Mesenchymal stem cell (in vitro differentiated cells and primary cell): Measurements from ENCODE around the gene VWA5B1.

Experiments
- DNase-seq: peaks from one replicate; pipeline ENCODE4 v3.0.0-alpha.2; 2013
- H2AFZ ChIP-seq: one replicate; pipeline ENCODE4 v1.6.1; 2013; ENCODE audit warnings: low read depth, mild to moderate bottlenecking, control low read depth, inconsistent platforms, low read length, moderate library complexity
- H2AK5ac ChIP-seq: 2 replicates; pipeline ENCODE4 v1.6.1; 2013; ENCODE audit warnings: low read length, moderate library complexity, mild to moderate bottlenecking, inconsistent platforms; ENCODE audit not compliant: severe bottlenecking
- H2BK120ac ChIP-seq: one replicate; pipeline ENCODE4 v1.6.1; 2013; ENCODE audit warnings: low read depth, mild to moderate bottlenecking, inconsistent platforms, low read length, moderate library complexity
- H2BK12ac ChIP-seq, 2 experiments: one replicate each; pipeline ENCODE4 v1.6.1; 2013; ENCODE audit warnings: inconsistent platforms in 2 of 2, low read length in 2 of 2, mild to moderate bottlenecking in 2 of 2, moderate library complexity in 2 of 2, control low read depth in 1 of 2
- H2BK15ac ChIP-seq: one replicate; pipeline ENCODE4 v1.6.1; 2013; ENCODE audit warnings: mild to moderate bottlenecking, low read depth, inconsistent platforms; ENCODE audit not compliant: poor library complexity, severe bottlenecking
- H2BK5ac ChIP-seq: 2 replicates; pipeline ENCODE4 v1.6.1; 2013; ENCODE audit warnings: low read depth, mild to moderate bottlenecking, low read length, control low read depth, inconsistent platforms; ENCODE audit not compliant: poor library complexity, severe bottlenecking
- H3K14ac ChIP-seq, 2 experiments: one replicate each; pipeline ENCODE4 v1.6.1; 2013; ENCODE audit warnings: inconsistent platforms in 2 of 2, low read length in 2 of 2, control low read depth in 1 of 2, mild to moderate bottlenecking in 1 of 2, moderate library complexity in 1 of 2
- H3K18ac ChIP-seq, 2 experiments: one replicate each; pipeline ENCODE4 v1.6.1; 2013; ENCODE audit warnings: inconsistent platforms in 2 of 2, low read length in 2 of 2, control low read depth in 1 of 2, low read depth in 1 of 2, mild to moderate bottlenecking in 1 of 2
- H3K23ac ChIP-seq, 2 experiments: one replicate each; pipeline ENCODE4 v1.6.1; 2013; ENCODE audit warnings: inconsistent platforms in 2 of 2, low read length in 2 of 2, mild to moderate bottlenecking in 2 of 2, moderate library complexity in 2 of 2, control low read depth in 1 of 2
- H3K27ac ChIP-seq: 2 replicates; pipeline ENCODE4 v1.5.1; 2013; ENCODE audit warnings: mild to moderate bottlenecking, moderate library complexity, low read length, control low read depth, inconsistent platforms; ENCODE audit not compliant: poor library complexity, severe bottlenecking
- H3K27me3 ChIP-seq, 2 experiments: 2 replicates each; pipeline versions ENCODE4 v1.6.1 to v1.7.0; 2013; ENCODE audit warnings: low read length in 2 of 2, mild to moderate bottlenecking in 2 of 2, moderate library complexity in 2 of 2, control low read depth in 1 of 2, inconsistent platforms in 1 of 2; ENCODE audit not compliant: control insufficient read depth in 1 of 2, insufficient read depth in 1 of 2
- H3K36me3 ChIP-seq, 2 experiments: 2 replicates each; pipeline versions ENCODE4 v1.6.1 to v1.7.0; 2013; ENCODE audit warnings: low read length in 2 of 2, control low read depth in 1 of 2, inconsistent platforms in 1 of 2, low read depth in 1 of 2, mild to moderate bottlenecking in 1 of 2; ENCODE audit not compliant: insufficient read depth in 2 of 2, control insufficient read depth in 1 of 2
- H3K4ac ChIP-seq, 2 experiments: one replicate each; pipeline ENCODE4 v1.6.1; 2013; ENCODE audit warnings: inconsistent platforms in 2 of 2, low read length in 2 of 2, mild to moderate bottlenecking in 2 of 2, moderate library complexity in 2 of 2, control low read depth in 1 of 2, low read depth in 1 of 2
- H3K4me1 ChIP-seq: 2 replicates; pipeline ENCODE4 v1.6.1; 2013; ENCODE audit warnings: low read depth, low read length, control low read depth; ENCODE audit not compliant: control insufficient read depth, insufficient read depth
- H3K4me2 ChIP-seq: 2 replicates; pipeline ENCODE4 v1.6.1; 2013; ENCODE audit warnings: low read length, mild to moderate bottlenecking, inconsistent platforms; ENCODE audit not compliant: poor library complexity, severe bottlenecking
- H3K4me3 ChIP-seq, 2 experiments: 2 replicates each; pipeline versions ENCODE4 v1.5.1 to v1.7.0; 2013; ENCODE audit warnings: low read length in 2 of 2, mild to moderate bottlenecking in 2 of 2, control low read depth in 1 of 2, low read depth in 1 of 2; ENCODE audit not compliant: insufficient read depth in 1 of 2
- H3K79me1 ChIP-seq: replicated peaks from 2 replicates; pipeline ENCODE4 v1.6.1; 2013; ENCODE audit warnings: mild to moderate bottlenecking, control low read depth, low read length, inconsistent platforms; ENCODE audit not compliant: poor library complexity, severe bottlenecking
- H3K9ac ChIP-seq: 2 replicates; pipeline ENCODE4 v1.7.0; 2013; ENCODE audit warnings: mild to moderate bottlenecking, low read length, moderate library complexity
- H3K9me3 ChIP-seq: 2 replicates; pipeline ENCODE4 v1.7.0; 2013; ENCODE audit warnings: mild to moderate bottlenecking, low read length; ENCODE audit not compliant: control insufficient read depth
- H4K8ac ChIP-seq: one replicate; pipeline ENCODE4 v1.6.1; 2013; ENCODE audit warnings: inconsistent platforms, mild to moderate bottlenecking, low read length, moderate library complexity
- H4K91ac ChIP-seq: one replicate; pipeline ENCODE4 v1.6.1; 2013; ENCODE audit warnings: mild to moderate bottlenecking, low read length, inconsistent platforms
- WGBS: methylation state at CpG from one replicate; pipeline ENCODE4 v1.1.7; 2013; ENCODE audit warnings: mixed read lengths; 5-methylcytosine and 5-hydroxymethylcytosine counted together

The VWA5B1 gene

GRCh38 chr1:20399606-20400180 is 109.0 kb downstream of the VWA5B1 start:
- H4K91ac ChIP-seq = no peak overlapping the region
- H3K23ac ChIP-seq = no peak overlapping the region
- no peak for DNase-seq
- H4K8ac ChIP-seq = no peak overlapping the region
- H3K4me3 ChIP-seq = no peak overlapping the region
- peaks cover 6% of the 10 kb centered on the region for H3K4me1 ChIP-seq
- H3K79me1 ChIP-seq = no peaks in the 10 kb centered on the region
- 48% methylated on average over 5 of the region's 5 CpGs for WGBS
- H3K27ac ChIP-seq = no peak overlapping the region
- H2BK12ac ChIP-seq = no peak overlapping the region
- H2BK120ac ChIP-seq = no peak overlapping the region
- H3K27me3 ChIP-seq = peaks cover 73 to 91% of the 10 kb centered on the region in 2 experiments
- no peak overlapping the region for H2BK15ac ChIP-seq
- no peak overlapping the region for H3K4me2 ChIP-seq
- H3K9me3 ChIP-seq = peaks cover 16% of the 10 kb centered on the region
- no peak overlapping the region for H2AK5ac ChIP-seq
- no peak overlapping the region for H2AFZ ChIP-seq
- no peak overlapping the region for H3K14ac ChIP-seq
- H3K9ac ChIP-seq = no peak overlapping the region
- no peak overlapping the region for H2BK5ac ChIP-seq
- no peak overlapping the region for H3K4ac ChIP-seq
- H3K18ac ChIP-seq = no peak overlapping the region
- H3K36me3 ChIP-seq = no peaks in the 10 kb centered on the region

- no peak overlapping the region for H3K4ac ChIP-seq
- no peak overlapping the region for H4K91ac ChIP-seq
- H3K36me3 ChIP-seq = no peaks in the 10 kb centered on the region
- H3K14ac ChIP-seq = no peak overlapping the region
- no peak overlapping the region for H2AFZ ChIP-seq
- peaks cover 73 to 93% of the 10 kb centered on the region in 2 experiments for H3K27me3 ChIP-seq
- no peak for DNase-seq
- H3K79me1 ChIP-seq = no peaks in the 10 kb centered on the region
- H2AK5ac ChIP-seq = no peak overlapping the region
- H3K4me3 ChIP-seq = no peak overlapping the region
- H3K9ac ChIP-seq = no peak overlapping the region
- no peak overlapping the region for H4K8ac ChIP-seq
- H3K4me1 ChIP-seq = peaks cover 6% of the 10 kb centered on the region
- H3K9me3 ChIP-seq = peaks cover 8% of the 10 kb centered on the region
- no peak overlapping the region for H2BK120ac ChIP-seq
- H2BK5ac ChIP-seq = no peak overlapping the region
- H3K4me2 ChIP-seq = no peak overlapping the region
- no peak overlapping the region for H2BK15ac ChIP-seq
- no peak overlapping the region for H3K27ac ChIP-seq
- 57% methylated on average over 9 of the region's 10 CpGs for WGBS
- no peak overlapping the region for H2BK12ac ChIP-seq
- no peak overlapping the region for H3K23ac ChIP-seq
- H3K18ac ChIP-seq = no peak overlapping the region
These were observed 109.9 kb downstream of the VWA5B1 start for GRCh38 chr1:20400341-20401177.

GRCh38 chr1:20401405-20402010 is 110.8 kb downstream of the VWA5B1 start:
- H3K9ac ChIP-seq = no peak overlapping the region
- no peaks in the 10 kb centered on the region for H3K36me3 ChIP-seq
- H3K79me1 ChIP-seq = no peaks in the 10 kb centered on the region
- no peak overlapping the region for H3K4me2 ChIP-seq
- H3K23ac ChIP-seq = no peak overlapping the region
- H4K91ac ChIP-seq = no peak overlapping the region
- H3K27me3 ChIP-seq = peaks cover 72 to 86% of the 10 kb centered on the region in 2 experiments
- H2AFZ ChIP-seq = no peak overlapping the region
- no peak overlapping the region for H4K8ac ChIP-seq
- no peak overlapping the region for H3K4me3 ChIP-seq
- H3K27ac ChIP-seq = no peak overlapping the region
- no peak overlapping the region for H3K14ac ChIP-seq
- H2BK120ac ChIP-seq = no peak overlapping the region
- no peak overlapping the region for H3K4ac ChIP-seq
- H2AK5ac ChIP-seq = no peak overlapping the region
- 80% methylated on average over 11 of the region's 11 CpGs for WGBS
- peak overlapping the region in 1 of 2 experiments; percentile 16 for H2BK12ac ChIP-seq
- H3K9me3 ChIP-seq = no peaks in the 10 kb centered on the region
- H2BK5ac ChIP-seq = no peak overlapping the region
- no peak overlapping the region for H2BK15ac ChIP-seq
- H3K4me1 ChIP-seq = peaks cover 10% of the 10 kb centered on the region
- no peak overlapping the region for H3K18ac ChIP-seq
- DNase-seq = no peak
